ENCODE measurements around the gene TBX22.
"Not testable (repeated sequence)": the region's sequence is repeated elsewhere in the genome, so short reads cannot be mapped to it uniquely, and the experiment has no call there.

TBX22 gene

GRCh38 chrX:80014141-80014940 lies at the start of gene TBX22:
Gene TBX22, plus strand, starts transcription at chrX:80014753. Its CDS starts 7,517 bp downstream, at chrX:80022270.
- DNase-seq = no peak

GRCh38 chrX:79975605-79976004 lies 38.9 kb upstream of the TBX22 start:
- DNase-seq = no peak

- no peak for DNase-seq
Measured at GRCh38 chrX:80004458-80004857, 10.1 kb upstream of the TBX22 start.

GRCh38 chrX:80011522-80011921 lies 3.0 kb upstream of the TBX22 start:
- DNase-seq = no peak

- no peak for DNase-seq
Measured at GRCh38 chrX:80016182-80016581, 1.6 kb downstream of the TBX22 start.

- DNase-seq = no peak
Measured at GRCh38 chrX:80021621-80022020, 7.1 kb downstream of the TBX22 start.

GRCh38 chrX:80022363-80023031 lies 7.9 kb downstream of the TBX22 start:
- DNase-seq = no peak

GRCh38 chrX:80026116-80026515 lies 11.6 kb downstream of the TBX22 start:
- no peak for DNase-seq

- DNase-seq = not testable (repeated sequence)
Measured at GRCh38 chrX:80066156-80066555, 51.6 kb downstream of the TBX22 start.

GRCh38 chrX:80075625-80076024 lies 61.1 kb downstream of the TBX22 start:
- DNase-seq = not testable (repeated sequence)

All from NCI-H1105 (cell line).